ENCODE data around the gene COLEC12.

Gene COLEC12

GRCh38 chr18:434410-434809 is 66.1 kb downstream of the COLEC12 start:
- DNase-seq: no peak

- no peak for DNase-seq
Observed at GRCh38 chr18:433960-434359, 66.5 kb downstream of the COLEC12 start.

- no peak for DNase-seq
Observed at GRCh38 chr18:433298-433697, 67.2 kb downstream of the COLEC12 start.

- DNase-seq: no peak
Observed at GRCh38 chr18:432791-433190, 67.7 kb downstream of the COLEC12 start.

- no peak for DNase-seq
Observed at GRCh38 chr18:429030-429429, 71.5 kb downstream of the COLEC12 start.

- DNase-seq: no peak
Observed at GRCh38 chr18:427005-427404, 73.5 kb downstream of the COLEC12 start.

- DNase-seq: no peak
Observed at GRCh38 chr18:425106-425745, 75.3 kb downstream of the COLEC12 start.

- no peak for DNase-seq
Observed at GRCh38 chr18:424668-425067, 75.8 kb downstream of the COLEC12 start.

- DNase-seq: no peak
Observed at GRCh38 chr18:424071-424661, 76.3 kb downstream of the COLEC12 start.

GRCh38 chr18:422966-423365 is 77.5 kb downstream of the COLEC12 start:
- DNase-seq: no peak

GRCh38 chr18:421247-422155 is 79.0 kb downstream of the COLEC12 start:
- DNase-seq: no peak

- DNase-seq: no peak
Observed at GRCh38 chr18:420661-421246, 79.7 kb downstream of the COLEC12 start.

GRCh38 chr18:419541-420175 is 80.8 kb downstream of the COLEC12 start:
- no peak for DNase-seq

- DNase-seq: no peak
Observed at GRCh38 chr18:417495-417894, 83.0 kb downstream of the COLEC12 start.

GRCh38 chr18:416930-417329 is 83.6 kb downstream of the COLEC12 start:
- DNase-seq: no peak

- DNase-seq: no peak
Observed at GRCh38 chr18:415617-416612, 84.6 kb downstream of the COLEC12 start.

- no peak for DNase-seq
Observed at GRCh38 chr18:415047-415446, 85.5 kb downstream of the COLEC12 start.

GRCh38 chr18:413233-413632 is 87.3 kb downstream of the COLEC12 start:
- no peak for DNase-seq

GRCh38 chr18:410047-410455 is 90.5 kb downstream of the COLEC12 start:
- DNase-seq: no peak

- DNase-seq: no peak
Observed at GRCh38 chr18:408367-408766, 92.1 kb downstream of the COLEC12 start.

GRCh38 chr18:407626-408224 is 92.8 kb downstream of the COLEC12 start:
- no peak for DNase-seq
